ENCODE results near the gene TRPM4.

- TF ChIP-seq CTCF (IDR thresholded peaks at IDR 0.05) (no peak), POLR2A (IDR thresholded peaks at IDR 0.05) (no peak)
Observed at GRCh38 chr19:49200238-49200862, 42.8 kb downstream of the TRPM4 start.
